Adrenal gland (tissue), 5 donors: ENCODE results near the gene EPHA10.

Experiments
- CTCF ChIP-seq, 6 experiments: fragments of 450-650 bp in 4 of 6; fragments of 200-600 bp in 2 of 6; sonication (generic) in 1 of 6; IDR thresholded peaks; 1 replicate in 5 of 6; 2 replicates in 1 of 6; pipeline versions ENCODE4 v1.5.1 to v1.8.0; 2016 to 2021; ENCODE audit warnings: antibody characterized with exemption in 6 of 6, mild to moderate bottlenecking in 2 of 6, moderate library complexity in 1 of 6
- POLR2A ChIP-seq, 2 donors: fragments of 450-650 bp; IDR thresholded peaks; one replicate each; pipeline ENCODE4 v1.6.1; 2017; ENCODE audit warnings: antibody characterized with exemption in 2 of 2, mild to moderate bottlenecking in 2 of 2, moderate library complexity in 1 of 2
- donor health status: DM: no; HTN: no; CAD: no.

GRCh38 chr1:37671261-37671660, 93.7 kb downstream of the EPHA10 start:
- TF ChIP-seq POLR2A (IDR thresholded peaks at IDR 0.05) = no peak
- no peak for TF ChIP-seq CTCF (IDR thresholded peaks at IDR 0.05)
